H1 (cell line): ENCODE results near the gene ZNF598. TPM values are rescaled to one million over a fixed set of nuclear protein-coding genes. Genes with fewer than 3 reads are reported as not detected.

ENCODE experiments used
- FOSL1 ChIP-seq: IDR thresholded peaks from 2 replicates; pipeline ENCODE4 v1.6.1; 2011; ENCODE audit warnings: mild to moderate bottlenecking, low read depth, low read length, moderate library complexity; ENCODE audit not compliant: insufficient read depth
- JUND ChIP-seq: IDR thresholded peaks from 2 replicates; pipeline ENCODE4 v1.6.1; 2011; ENCODE audit warnings: mild to moderate bottlenecking, improper control_type of control experiment, low read length
- KDM1A ChIP-seq: fragments of 200-600, 300-600 bp; sonication (generic); IDR thresholded peaks from 2 replicates; pipeline ENCODE4 v1.7.1; 2016; ENCODE audit warnings: mild to moderate bottlenecking, low read length, borderline replicate concordance
- MAFK ChIP-seq: IDR thresholded peaks from 2 replicates; pipeline ENCODE4 v1.6.1; 2012; ENCODE audit warnings: low read depth, mild to moderate bottlenecking, improper control_type of control experiment, low read length
- RNF2 ChIP-seq: fragments of 200-900, 300-1000 bp; sonication (generic); IDR thresholded peaks from 2 replicates; pipeline ENCODE4 v1.7.1; 2016; ENCODE audit warnings: borderline replicate concordance, low read depth, mild to moderate bottlenecking, antibody characterized with exemption, low read length; ENCODE audit not compliant: poor library complexity, severe bottlenecking; ENCODE audit errors: missing control alignments
- polyA plus RNA-seq, 7 experiments: library from polyadenylated mRNA; depleted of rRNA in 3 of 7; stranded (reverse) in 5 of 7; unstranded in 2 of 7; fragments of >200 nt in 5 of 7; fragments of 200-250 nt in 2 of 7; gene quantifications; 1 replicate in 5 of 7; 2 replicates in 1 of 7; 4 replicates in 1 of 7; pipeline versions ENCODE4 v1.2.1 to v1.2.3, GENCODE V29; 2011 to 2013; ENCODE audit warnings: missing spikeins in 2 of 7, mixed read lengths in 2 of 7
- total RNA-seq: library from RNA; stranded (reverse); fragmentation: NEBNext Ultra II Directional; extraction: Animal tissue kit (Norgen Biotek cat#: 25700); gene quantifications from 2 replicates; pipeline ENCODE4 v1.2.1, GENCODE V29; 2021

ZNF598 gene
- total and polyA plus RNA-seq, 2 of the 8 experiments (the other 6 are each of a cell fraction or from before 2014, with no cell fraction given), result 29.3 to 47.6 TPM

DNA sequence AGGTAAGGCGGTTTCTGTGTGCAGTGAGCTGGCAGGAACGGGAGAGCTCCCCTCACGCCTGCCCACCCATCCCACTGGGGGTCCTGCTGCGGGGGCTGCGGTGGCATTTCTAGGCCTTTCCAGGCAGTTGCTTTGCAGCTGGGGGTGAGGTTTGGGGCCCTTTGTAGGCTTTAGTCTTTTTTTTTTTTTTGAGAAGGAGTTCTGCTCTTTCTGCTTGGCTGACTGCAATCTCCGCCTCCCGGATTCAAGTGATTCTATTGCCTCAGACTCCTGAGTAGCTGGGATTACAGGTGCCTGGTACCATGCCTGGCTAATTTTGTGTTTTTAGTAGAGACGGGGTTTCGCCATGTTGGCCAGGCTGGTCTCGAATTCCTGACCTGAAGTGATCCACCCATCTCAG, 49.3 kb upstream of the ZNF598 start (continued):
- no peak for TF ChIP-seq MAFK
- no peak for TF ChIP-seq JUND
- no peak for TF ChIP-seq FOSL1
- no peak for TF ChIP-seq KDM1A
- TF ChIP-seq RNF2, result no peak
